Right lobe of liver (tissue), 6 donors: ENCODE results near the gene C9orf57. TPM values are rescaled to one million over a fixed set of nuclear protein-coding genes. Genes with fewer than 3 reads are reported as not detected.
"Not testable (repeated sequence)": the region's sequence is repeated elsewhere in the genome, so short reads cannot be mapped to it uniquely, and the experiment has no call there.

Experiments used
- ATAC-seq, 4 donors: fragments of 200-7000 bp; cut with Tn5 transposase; one replicate each; pipeline ENCODE4 v1.9.1; 2020; ENCODE audit warnings: mild to moderate bottlenecking in 4 of 4, moderate library complexity in 4 of 4
- DNase-seq, 3 donors: peaks; one replicate each; pipeline ENCODE4 v3.0.0-alpha.2; 2020
- H3K27ac ChIP-seq, 3 donors: fragments of 200-600 bp; one replicate each; pipeline ENCODE4 v1.8.0; 2022
- H3K27me3 ChIP-seq, 2 donors: fragments of 200-600 bp; one replicate each; pipeline ENCODE4 v1.8.0; 2022
- H3K36me3 ChIP-seq, 4 donors: fragments of 200-600 bp; sonication (generic) in 1 of 4; one replicate each; pipeline versions ENCODE4 v1.5.1 to v1.8.0; 2017 to 2022; ENCODE audit warnings: control low read depth in 1 of 4
- H3K4me1 ChIP-seq, 4 donors: fragments of 200-600 bp; sonication (generic) in 1 of 4; one replicate each; pipeline versions ENCODE4 v1.5.1 to v1.8.0; 2017 to 2022; ENCODE audit warnings: control low read depth in 1 of 4
- H3K4me3 ChIP-seq, 3 donors: fragments of 200-600 bp; one replicate each; pipeline ENCODE4 v1.8.0; 2022
- H3K9me3 ChIP-seq, 4 donors: fragments of 200-600 bp; sonication (generic) in 1 of 4; one replicate each; pipeline versions ENCODE4 v1.5.1 to v1.8.0; 2017 to 2022; ENCODE audit warnings: control low read depth in 1 of 4
- POLR2A ChIP-seq: fragments of 450-650 bp; IDR thresholded peaks from one replicate; pipeline ENCODE4 v1.6.1; 2017; ENCODE audit warnings: antibody characterized with exemption, mild to moderate bottlenecking
- WGBS: methylation state at CpG from one replicate; pipeline ENCODE4 v1.1.6; 2018; ENCODE audit warnings: low coverage, low lambda C conversion rate; ENCODE audit not compliant: insufficient coverage; ENCODE audit errors: missing lambda C conversion rate; 5-methylcytosine and 5-hydroxymethylcytosine counted together
- intact Hi-C, 2 donors: fragments of 100-400 bp; cut with DNase I; formaldehyde crosslinking; loops; one replicate each; pipeline versions ENCODE4 v1.11.2 to v1.14.1; 2022
- total RNA-seq, 6 experiments: library from RNA; depleted of rRNA in 2 of 6; stranded (reverse); fragments of >200 nt in 2 of 6; fragmentation: NEBNext Ultra II Directional in 3 of 6; extraction: Animal tissue kit (Norgen Biotek cat#: 25700) in 3 of 6; gene quantifications; one replicate each; pipeline versions ENCODE4 v1.1.0 to v1.2.4, GENCODE V29; 2016 to 2023
- TF ChIP-seq, protein P1 (sequence below), 4 donors: fragments of 200-600 bp in 3 of 4; fragments of 450-650 bp in 1 of 4; IDR thresholded peaks; one replicate each; pipeline versions ENCODE4 v1.5.1 to v1.8.0; 2016 to 2022; ENCODE audit warnings: antibody characterized with exemption in 4 of 4, mild to moderate bottlenecking in 2 of 4
- donor health status: DM: no; HTN: yes; CAD: no.
- donor health status: DM: no; HTN: no; CAD: no.
- donor health status: DM: no; HTN: no; CAD: no.
- donor health status: DM: no; HTN: yes; CAD: no.
- donor health status: DM: no; HTN: yes; CAD: no.

Gene C9orf57
- total RNA-seq, 6 experiments from 2014 or later, result not detected

DNA sequence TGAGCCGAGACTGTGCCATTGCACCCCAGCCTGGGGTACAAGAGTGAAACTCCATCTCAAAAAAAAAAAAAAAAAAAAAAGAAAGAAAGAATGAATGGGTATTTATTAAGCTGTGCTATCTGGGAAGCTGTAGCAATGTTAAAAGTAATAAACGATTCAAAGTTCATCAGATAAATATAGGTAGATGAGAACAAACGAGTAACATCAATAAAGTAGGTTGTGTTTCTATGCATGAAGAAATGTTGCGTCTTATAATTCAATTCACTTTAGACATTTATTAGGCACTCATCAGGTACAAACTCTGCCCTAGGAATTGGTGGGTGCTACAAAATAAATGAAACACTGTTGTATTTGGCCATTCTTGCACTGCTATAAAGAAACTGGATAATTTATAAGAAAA lies 36.8 kb downstream of the C9orf57 start:
- DNase-seq (no peak), ATAC-seq (no peak)
- Histone ChIP-seq H3K36me3 (no peaks in the 10 kb centered on the region), H3K27me3 (no peaks in the 10 kb centered on the region), H3K4me3 (no peak overlapping the region), H3K9me3 (no peaks in the 10 kb centered on the region), H3K27ac (no peak overlapping the region), H3K4me1 (no peaks in the 10 kb centered on the region)
- intact Hi-C loops, result no loop called here
- TF ChIP-seq POLR2A, result no peak
- TF ChIP-seq, protein P1, sequence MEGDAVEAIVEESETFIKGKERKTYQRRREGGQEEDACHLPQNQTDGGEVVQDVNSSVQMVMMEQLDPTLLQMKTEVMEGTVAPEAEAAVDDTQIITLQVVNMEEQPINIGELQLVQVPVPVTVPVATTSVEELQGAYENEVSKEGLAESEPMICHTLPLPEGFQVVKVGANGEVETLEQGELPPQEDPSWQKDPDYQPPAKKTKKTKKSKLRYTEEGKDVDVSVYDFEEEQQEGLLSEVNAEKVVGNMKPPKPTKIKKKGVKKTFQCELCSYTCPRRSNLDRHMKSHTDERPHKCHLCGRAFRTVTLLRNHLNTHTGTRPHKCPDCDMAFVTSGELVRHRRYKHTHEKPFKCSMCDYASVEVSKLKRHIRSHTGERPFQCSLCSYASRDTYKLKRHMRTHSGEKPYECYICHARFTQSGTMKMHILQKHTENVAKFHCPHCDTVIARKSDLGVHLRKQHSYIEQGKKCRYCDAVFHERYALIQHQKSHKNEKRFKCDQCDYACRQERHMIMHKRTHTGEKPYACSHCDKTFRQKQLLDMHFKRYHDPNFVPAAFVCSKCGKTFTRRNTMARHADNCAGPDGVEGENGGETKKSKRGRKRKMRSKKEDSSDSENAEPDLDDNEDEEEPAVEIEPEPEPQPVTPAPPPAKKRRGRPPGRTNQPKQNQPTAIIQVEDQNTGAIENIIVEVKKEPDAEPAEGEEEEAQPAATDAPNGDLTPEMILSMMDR (IDR thresholded peaks at IDR 0.05), result no peak
- WGBS, result 86% methylated on average over 4 of the region's 4 CpGs

GRCh38 chr9:72022841-72023240 lies 37.6 kb downstream of the C9orf57 start:
- TF ChIP-seq POLR2A, result no peak
- TF ChIP-seq, protein P1 (IDR thresholded peaks at IDR 0.05), result no peak
- intact Hi-C loops, result no loop called here
- H3K9me3 ChIP-seq, result no peaks in the 10 kb centered on the region
- H3K36me3 ChIP-seq, result no peaks in the 10 kb centered on the region
- WGBS, result 71% methylated on average over 2 of the region's 3 CpGs
- H3K4me3 ChIP-seq, result no peak overlapping the region
- no peaks in the 10 kb centered on the region for H3K27me3 ChIP-seq
- DNase-seq, result no peak
- H3K27ac ChIP-seq, result no peak overlapping the region
- ATAC-seq, result no peak
- H3K4me1 ChIP-seq, result no peaks in the 10 kb centered on the region

DNA sequence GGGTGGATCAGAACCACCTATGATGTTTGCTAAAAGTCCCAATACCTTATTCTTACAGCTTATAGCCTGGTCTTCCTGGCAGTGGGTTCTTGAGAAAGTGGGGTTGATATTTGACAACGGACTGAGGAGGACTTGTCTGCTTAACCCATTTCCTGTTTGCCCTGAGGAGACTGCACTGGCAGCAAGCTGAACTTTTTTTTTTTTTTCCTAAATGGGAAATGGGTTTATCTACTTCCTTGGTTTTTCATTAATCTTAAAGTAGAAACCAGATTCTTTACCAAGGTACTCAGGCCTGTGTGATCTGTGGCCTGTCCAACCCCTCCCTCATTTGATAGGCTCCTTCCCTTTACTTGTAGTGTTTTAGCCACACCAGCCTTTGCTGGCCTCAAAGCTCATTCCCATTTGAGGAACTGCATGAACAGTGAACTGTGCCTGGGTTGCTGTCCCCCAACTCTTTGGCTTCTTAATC lies 47.1 kb downstream of the C9orf57 start:
- intact Hi-C loops, result no loop called here
- no peaks in the 10 kb centered on the region for H3K36me3 ChIP-seq
- no peaks in the 10 kb centered on the region for H3K4me1 ChIP-seq
- DNase-seq (no peak), ATAC-seq (no peak)
- no peaks in the 10 kb centered on the region for H3K27me3 ChIP-seq
- H3K9me3 ChIP-seq, result no peaks in the 10 kb centered on the region
- H3K4me3 ChIP-seq, result no peak overlapping the region
- 0% methylated on average over 1 of the region's 1 CpG for WGBS
- TF ChIP-seq, protein P1 (IDR thresholded peaks at IDR 0.05), result no peak
- TF ChIP-seq POLR2A, result no peak
- no peak overlapping the region for H3K27ac ChIP-seq

GRCh38 chr9:72012646-72013045 lies 47.8 kb downstream of the C9orf57 start:
- intact Hi-C loops, result no loop called here
- H3K27ac ChIP-seq, result no peak overlapping the region
- no peak for DNase-seq
- 79% methylated on average over 4 of the region's 4 CpGs for WGBS
- no peak for TF ChIP-seq POLR2A
- peak in 1 of 4 donors; percentile 17 for ATAC-seq
- no peaks in the 10 kb centered on the region for H3K9me3 ChIP-seq
- no peaks in the 10 kb centered on the region for H3K36me3 ChIP-seq
- no peaks in the 10 kb centered on the region for H3K4me1 ChIP-seq
- H3K27me3 ChIP-seq, result no peaks in the 10 kb centered on the region
- H3K4me3 ChIP-seq, result no peak overlapping the region

- WGBS, result 87% methylated on average over 13 of the region's 20 CpGs
- H3K4me1 ChIP-seq, H3K4me3 ChIP-seq, ATAC-seq, H3K9me3 ChIP-seq, DNase-seq, H3K27me3 ChIP-seq, H3K27ac ChIP-seq, H3K36me3 ChIP-seq, intact Hi-C loops: not testable (repeated sequence)
These were observed 52.7 kb downstream of the C9orf57 start for GRCh38 chr9:72007726-72008125.

DNA sequence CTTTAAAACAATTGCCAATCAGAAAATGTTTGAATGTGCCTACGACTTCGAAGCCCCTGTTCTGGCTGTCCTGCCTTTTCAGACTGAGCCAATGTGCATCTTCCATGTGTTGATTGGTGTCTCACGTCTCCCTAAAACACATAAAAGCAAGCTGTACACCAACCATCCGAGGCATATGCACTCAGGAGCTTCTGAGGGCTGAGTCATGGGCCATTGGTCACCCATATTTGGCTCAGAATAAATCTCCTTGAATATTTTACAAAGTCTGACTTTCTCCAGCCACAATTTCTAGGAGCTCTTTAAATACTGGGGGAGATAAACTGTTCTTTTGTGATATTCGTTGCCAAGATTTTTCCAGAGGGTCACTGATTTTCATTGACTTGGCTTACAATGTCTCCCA lies 53.9 kb downstream of the C9orf57 start:
- TF ChIP-seq, protein P1 (IDR thresholded peaks at IDR 0.05), result no peak
- TF ChIP-seq POLR2A, result no peak
- Histone ChIP-seq H3K4me1 (no peaks in the 10 kb centered on the region), H3K9me3 (no peaks in the 10 kb centered on the region), H3K4me3 (no peak overlapping the region), H3K27ac (no peak overlapping the region), H3K36me3 (no peaks in the 10 kb centered on the region), H3K27me3 (no peaks in the 10 kb centered on the region)
- WGBS, result 66% methylated on average over 4 of the region's 5 CpGs
- intact Hi-C loops, result no loop called here
- DNase-seq (no peak), ATAC-seq (no peak)
